Hematopoietic multipotent progenitor cell treated with erythropoietin and hydrocortisone succinate and interleukin-3 and kit ligand, for 15 days (in vitro differentiated cells): ENCODE data around the gene GPHA2.

Experiments used
- DNase-seq: peaks from one replicate; pipeline ENCODE4 v3.0.0-alpha.2; 2015; ENCODE audit warnings: low spot score

The GPHA2 gene

DNA sequence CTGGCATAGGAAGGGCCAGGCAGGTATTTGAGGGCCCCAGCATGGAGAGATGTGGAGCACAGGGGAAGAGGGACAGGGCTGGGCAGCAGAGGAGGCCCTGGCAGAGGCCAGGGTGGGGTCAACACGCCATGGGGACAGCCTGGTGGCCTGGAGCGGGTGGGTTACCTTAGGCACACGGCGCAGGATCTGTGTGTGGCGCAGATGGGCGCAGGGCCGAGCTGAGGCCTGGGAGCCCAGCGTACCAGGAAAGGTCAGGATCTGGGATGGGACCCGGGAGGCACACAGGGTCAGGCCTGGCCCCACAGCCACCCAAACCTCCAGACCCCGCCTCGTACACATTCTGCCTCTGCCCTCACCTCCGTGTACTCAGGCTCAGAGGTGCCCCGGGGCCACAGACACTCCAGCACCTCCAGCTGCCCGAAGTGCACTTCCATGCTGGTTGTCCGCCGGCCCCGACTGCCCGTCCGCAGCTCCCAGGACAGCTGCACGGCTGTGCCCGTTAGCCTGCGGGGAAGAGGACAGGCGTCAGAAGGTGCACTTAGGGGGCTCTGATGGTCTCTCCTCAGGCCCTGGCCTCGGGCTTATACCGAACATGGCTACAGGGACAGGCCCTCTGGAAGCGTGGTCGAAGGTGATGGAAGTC lies 25.1 kb downstream of the GPHA2 start:
- DNase-seq: no peak

- DNase-seq: no peak
These were observed 25.9 kb downstream of the GPHA2 start for GRCh38 chr11:64909653-64910343.

- DNase-seq: no peak
These were observed 26.9 kb downstream of the GPHA2 start for GRCh38 chr11:64908766-64909165.

- no peak for DNase-seq
These were observed 29.4 kb downstream of the GPHA2 start for GRCh38 chr11:64906314-64906635.

GRCh38 chr11:64905516-64906313 lies 30.0 kb downstream of the GPHA2 start:
- no peak for DNase-seq

DNA sequence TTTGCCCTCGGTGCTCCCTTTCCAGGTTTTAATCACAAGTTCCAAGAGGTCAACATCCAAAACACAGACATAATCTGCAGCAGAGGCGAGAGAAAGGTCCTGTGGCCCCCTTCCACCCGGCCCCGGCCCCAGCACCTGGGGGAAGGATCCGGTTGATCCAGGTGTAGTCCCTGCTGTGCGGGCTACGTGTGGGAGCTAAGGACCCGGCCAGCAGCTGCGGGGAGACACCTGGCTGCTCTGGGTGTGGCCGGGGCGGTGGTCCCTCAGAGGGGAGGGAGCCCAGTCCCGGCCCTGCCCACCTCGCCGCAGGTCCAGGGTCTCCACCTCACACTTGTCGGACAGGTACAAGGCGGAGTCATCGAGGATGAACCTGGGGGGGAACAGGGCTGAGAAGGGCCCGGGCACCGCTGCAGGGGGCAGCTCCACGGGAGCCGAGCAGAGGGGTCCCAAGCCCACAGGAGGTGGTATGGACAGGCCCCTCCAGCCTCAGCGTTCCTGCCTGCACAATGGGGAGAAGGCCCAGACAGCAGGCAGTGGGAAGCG lies 32.3 kb downstream of the GPHA2 start:
- no peak for DNase-seq

DNA sequence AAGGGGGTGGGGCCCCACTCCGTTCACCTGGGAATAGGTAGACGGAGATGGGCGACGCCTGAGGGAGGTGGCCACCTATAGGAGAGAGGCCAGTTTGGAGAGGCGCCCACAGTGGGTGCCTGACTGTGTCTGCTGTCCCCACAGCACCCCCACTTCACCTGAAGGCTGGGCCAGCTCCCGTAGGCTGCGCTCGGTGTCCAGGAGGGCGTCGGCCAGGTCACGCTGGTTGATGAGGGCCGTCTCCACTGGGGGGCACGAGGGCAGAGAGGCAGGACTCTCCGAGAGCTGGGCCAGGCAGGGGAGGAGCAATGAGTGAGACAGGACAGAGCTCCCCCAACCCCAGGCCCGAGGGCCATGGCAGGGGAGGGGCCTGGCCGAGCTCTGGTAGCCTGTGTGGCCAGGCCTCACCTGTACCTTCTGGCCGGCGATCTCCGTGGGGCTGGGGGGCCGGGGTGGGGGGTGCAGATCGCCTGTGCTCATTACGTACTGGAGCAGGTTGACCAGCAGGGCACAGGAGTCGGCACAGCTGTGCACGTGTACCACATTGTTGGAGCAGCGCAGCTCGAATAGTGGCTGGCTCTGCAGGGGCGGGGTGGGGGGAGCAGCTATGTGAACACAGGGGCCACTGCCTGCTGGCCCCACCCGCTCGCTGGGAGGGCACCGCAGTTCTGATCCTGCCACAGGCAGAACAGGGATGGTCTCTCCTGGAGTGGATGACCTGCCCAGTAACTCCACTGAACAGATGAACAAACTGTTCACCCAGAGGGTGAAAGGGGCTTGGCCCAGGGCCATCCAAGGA lies 33.4 kb downstream of the GPHA2 start:
- no peak for DNase-seq

GRCh38 chr11:64900774-64901173 lies 34.9 kb downstream of the GPHA2 start:
- DNase-seq: no peak

DNA sequence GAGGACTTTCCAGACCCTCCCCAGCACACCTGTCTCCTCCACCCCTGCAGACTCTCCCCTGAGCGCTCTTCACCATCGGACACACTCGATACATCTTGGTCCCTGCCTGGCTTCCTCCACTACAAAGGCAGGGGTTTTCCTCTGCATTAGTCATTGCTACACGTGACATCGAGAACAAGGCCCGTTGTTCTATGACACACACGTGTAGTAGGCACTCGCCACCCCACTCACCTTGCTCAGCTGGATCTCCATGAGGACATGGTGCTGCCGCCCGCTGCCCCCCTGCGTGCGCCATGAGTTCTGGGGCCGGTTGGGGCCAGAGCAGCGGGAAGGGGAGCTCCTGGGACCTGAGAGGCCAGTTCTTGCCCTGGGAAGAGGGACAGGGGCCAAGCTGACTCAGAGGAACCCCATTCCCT lies 35.4 kb downstream of the GPHA2 start:
- DNase-seq: no peak

GRCh38 chr11:64898541-64898940 lies 37.2 kb downstream of the GPHA2 start:
- no peak for DNase-seq

- DNase-seq: no peak
These were observed 37.6 kb downstream of the GPHA2 start for GRCh38 chr11:64898076-64898445.

DNA sequence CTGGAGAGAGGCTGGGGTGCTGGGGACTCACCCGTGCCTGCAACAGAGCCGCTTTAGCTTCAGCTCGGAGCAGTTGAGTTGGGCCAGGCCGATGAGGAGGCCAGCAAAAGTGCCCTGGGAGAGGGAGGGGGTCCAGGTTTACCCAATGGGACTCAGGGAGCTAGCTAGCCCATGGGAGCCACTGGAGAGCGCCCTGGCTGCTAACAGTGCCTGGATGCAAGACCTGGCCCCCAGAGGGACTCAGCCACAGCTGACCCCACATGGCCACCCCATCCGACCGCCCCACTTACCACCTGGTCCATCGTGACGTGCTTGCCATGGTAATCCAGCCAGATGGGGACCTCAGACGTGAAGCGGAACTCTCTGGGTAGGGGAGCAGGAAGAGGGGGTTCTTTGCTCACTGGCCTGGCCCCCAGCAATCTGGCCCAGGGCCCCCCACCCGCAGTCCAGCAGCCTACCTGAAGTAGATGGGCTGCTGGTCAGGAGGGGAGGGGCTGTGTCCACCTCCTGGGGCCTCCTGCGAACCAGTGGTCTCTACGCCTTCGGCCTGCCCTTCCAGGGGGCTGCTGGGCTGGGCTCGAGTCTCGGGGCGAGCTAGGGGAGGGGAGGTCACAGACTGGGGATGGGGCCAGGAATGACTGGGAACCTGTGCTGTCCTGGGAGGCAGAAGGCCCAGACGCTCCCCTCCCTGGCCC lies 38.2 kb downstream of the GPHA2 start:
- no peak for DNase-seq

GRCh38 chr11:64896448-64897022 lies 39.2 kb downstream of the GPHA2 start:
- DNase-seq: no peak

- DNase-seq: no peak
These were observed 40.8 kb downstream of the GPHA2 start for GRCh38 chr11:64894812-64895452.

DNA sequence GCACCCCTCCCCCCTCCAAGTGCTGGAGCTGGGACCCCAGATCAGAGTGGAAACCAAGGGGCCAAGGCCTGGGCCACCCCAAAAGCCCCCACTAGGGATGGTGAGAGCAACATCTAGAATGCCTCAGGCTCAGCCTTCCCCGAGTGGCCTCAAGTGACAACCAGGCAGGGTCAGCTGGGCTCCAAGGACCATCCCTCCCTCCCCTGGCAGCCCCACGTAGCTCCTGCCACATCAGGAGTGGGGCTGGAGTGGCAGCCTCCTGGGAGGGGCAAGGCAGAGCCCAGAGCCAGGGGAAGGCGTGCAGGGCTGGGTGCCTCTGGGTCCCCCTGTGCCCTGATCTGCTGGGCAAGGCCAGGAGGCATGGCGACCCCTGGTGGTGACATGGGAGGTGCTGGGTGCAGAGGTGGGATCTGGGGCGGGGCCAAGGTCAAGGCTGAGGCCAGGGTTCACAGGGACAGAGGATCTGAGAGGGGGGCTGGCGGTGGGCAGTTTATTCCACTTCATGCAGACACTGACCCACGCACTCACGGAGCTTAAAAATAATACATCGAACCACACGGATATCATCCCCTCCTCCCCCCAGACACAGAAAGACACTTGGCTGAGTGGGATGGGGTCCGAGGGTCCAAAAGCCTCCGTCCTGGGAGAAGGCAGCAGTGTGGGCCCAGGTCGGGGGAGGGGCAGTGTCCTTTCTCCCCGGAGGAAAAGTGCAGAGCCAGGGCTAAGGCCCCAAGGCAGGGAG lies 41.5 kb downstream of the GPHA2 start:
- DNase-seq: peak; percentile 91

GRCh38 chr11:64893194-64894069 lies 42.3 kb downstream of the GPHA2 start:
- no peak for DNase-seq

- no peak for DNase-seq
These were observed 42.9 kb downstream of the GPHA2 start for GRCh38 chr11:64892838-64893193.

GRCh38 chr11:64892411-64892831 lies 43.3 kb downstream of the GPHA2 start:
- DNase-seq: no peak

GRCh38 chr11:64891880-64892279 lies 43.8 kb downstream of the GPHA2 start:
- DNase-seq: no peak
